ENCODE results near the gene MYF5.

- TF ChIP-seq RAD21 (IDR thresholded peaks at IDR 0.05; ENCODE audit: low read length) (no peak), CHD1 (IDR thresholded peaks at IDR 0.05; ENCODE audit: low read depth, low read length) (no peak), POLR2A (IDR thresholded peaks at IDR 0.05; ENCODE audit: low read depth, low read length) (no peak)
- TF ChIP-seq, protein P1, sequence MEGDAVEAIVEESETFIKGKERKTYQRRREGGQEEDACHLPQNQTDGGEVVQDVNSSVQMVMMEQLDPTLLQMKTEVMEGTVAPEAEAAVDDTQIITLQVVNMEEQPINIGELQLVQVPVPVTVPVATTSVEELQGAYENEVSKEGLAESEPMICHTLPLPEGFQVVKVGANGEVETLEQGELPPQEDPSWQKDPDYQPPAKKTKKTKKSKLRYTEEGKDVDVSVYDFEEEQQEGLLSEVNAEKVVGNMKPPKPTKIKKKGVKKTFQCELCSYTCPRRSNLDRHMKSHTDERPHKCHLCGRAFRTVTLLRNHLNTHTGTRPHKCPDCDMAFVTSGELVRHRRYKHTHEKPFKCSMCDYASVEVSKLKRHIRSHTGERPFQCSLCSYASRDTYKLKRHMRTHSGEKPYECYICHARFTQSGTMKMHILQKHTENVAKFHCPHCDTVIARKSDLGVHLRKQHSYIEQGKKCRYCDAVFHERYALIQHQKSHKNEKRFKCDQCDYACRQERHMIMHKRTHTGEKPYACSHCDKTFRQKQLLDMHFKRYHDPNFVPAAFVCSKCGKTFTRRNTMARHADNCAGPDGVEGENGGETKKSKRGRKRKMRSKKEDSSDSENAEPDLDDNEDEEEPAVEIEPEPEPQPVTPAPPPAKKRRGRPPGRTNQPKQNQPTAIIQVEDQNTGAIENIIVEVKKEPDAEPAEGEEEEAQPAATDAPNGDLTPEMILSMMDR (conservative IDR thresholded peaks at IDR 0.05; ENCODE audit: low read depth, low read length), result no peak
Observed at GRCh38 chr12:80745851-80746505, 29.3 kb downstream of the MYF5 start.
